GM10266 (cell line): ENCODE measurements around the gene MED12L.
"Not testable (repeated sequence)": the region's sequence is repeated elsewhere in the genome, so short reads cannot be mapped to it uniquely, and the experiment has no call there.

Experiments
- DNase-seq: peaks from one replicate; pipeline ENCODE4 v3.0.0; 2012; ENCODE audit errors: extremely low spot score
- TF ChIP-seq, protein P1 (sequence below): IDR thresholded peaks from 2 replicates; pipeline ENCODE4 v1.5.1; 2012; ENCODE audit warnings: mild to moderate bottlenecking, low read depth; ENCODE audit not compliant: control insufficient read depth, insufficient read depth; ENCODE audit errors: missing control alignments

Gene MED12L

DNA sequence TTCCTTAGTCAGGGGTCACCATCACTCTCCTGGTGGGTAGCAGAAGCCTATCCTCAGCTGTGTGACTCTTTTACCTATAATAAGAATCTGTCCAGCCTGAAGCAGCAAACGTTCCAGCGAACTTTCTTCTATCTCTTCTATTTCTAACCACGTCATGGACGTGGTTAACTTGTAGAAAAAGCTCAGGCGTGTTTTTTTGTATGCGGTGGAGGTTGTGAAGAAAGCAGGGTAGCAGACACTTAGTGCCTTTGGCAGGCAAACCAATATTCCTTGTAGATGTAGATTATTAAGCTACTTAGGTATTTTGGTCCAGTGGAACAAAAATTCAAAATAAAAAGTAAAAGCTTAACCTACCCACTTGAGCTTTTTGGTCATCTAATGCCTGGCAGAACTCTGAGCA, 149.4 kb downstream of the MED12L start:
- DNase-seq, result no peak
- TF ChIP-seq, protein P1, sequence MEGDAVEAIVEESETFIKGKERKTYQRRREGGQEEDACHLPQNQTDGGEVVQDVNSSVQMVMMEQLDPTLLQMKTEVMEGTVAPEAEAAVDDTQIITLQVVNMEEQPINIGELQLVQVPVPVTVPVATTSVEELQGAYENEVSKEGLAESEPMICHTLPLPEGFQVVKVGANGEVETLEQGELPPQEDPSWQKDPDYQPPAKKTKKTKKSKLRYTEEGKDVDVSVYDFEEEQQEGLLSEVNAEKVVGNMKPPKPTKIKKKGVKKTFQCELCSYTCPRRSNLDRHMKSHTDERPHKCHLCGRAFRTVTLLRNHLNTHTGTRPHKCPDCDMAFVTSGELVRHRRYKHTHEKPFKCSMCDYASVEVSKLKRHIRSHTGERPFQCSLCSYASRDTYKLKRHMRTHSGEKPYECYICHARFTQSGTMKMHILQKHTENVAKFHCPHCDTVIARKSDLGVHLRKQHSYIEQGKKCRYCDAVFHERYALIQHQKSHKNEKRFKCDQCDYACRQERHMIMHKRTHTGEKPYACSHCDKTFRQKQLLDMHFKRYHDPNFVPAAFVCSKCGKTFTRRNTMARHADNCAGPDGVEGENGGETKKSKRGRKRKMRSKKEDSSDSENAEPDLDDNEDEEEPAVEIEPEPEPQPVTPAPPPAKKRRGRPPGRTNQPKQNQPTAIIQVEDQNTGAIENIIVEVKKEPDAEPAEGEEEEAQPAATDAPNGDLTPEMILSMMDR, result no peak

DNA sequence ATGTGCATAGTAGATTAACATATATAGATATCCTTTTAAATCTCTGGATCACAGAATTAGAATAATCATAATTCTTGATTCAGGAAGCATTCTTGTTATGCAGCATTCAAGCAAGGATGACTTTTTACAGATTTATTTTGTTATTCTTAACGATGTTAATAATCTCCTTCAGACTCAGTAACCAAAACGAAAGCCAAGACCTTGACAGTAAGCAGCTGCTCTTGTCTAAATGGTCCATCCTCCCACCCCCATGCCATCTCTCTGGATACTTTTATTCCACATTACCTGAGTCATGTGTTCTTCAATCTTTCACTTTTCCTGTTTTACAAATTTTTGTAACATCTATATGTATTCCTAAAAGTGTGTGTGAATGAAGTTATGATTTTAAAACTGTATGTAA, 150.9 kb downstream of the MED12L start:
- no peak for DNase-seq
- TF ChIP-seq, protein P1, result no peak

DNA sequence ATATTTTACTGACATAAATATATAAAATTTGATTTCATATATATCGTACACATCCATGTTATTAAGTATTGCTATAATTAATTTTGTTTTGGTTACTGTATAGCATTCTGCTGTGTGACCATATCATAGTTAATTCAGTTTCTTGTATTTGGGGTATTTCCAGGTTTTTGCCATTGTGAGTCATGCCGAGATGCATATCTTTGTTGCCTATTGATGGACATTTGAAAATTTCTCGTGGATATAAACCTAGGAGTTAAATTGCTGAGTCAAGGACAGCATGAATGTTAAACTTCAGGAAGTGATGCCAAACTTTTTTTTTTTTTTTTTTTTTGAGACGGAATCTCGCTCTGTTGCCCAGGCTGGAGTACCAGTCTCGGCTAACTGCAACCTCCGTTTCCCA, 151.3 kb downstream of the MED12L start:
- TF ChIP-seq, protein P1, result no peak
- no peak for DNase-seq

DNA sequence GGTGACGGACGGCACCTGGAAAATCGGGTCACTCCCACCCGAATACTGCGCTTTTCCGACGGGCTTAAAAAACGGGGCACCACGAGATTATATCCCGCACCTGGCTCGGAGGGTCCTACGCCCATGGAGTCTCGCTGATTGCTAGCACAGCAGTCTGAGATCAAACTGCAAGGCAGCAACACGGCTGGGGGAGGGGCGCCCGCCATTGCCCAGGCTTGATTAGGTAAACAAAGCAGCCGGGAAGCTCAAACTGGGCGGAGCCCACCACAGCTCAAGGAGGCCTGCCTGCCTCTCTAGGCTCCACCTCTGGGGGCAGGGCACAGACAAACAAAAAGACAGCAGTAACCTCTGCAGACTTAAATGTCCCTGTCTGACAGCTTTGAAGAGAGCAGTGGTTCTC, 156.5 kb downstream of the MED12L start:
- not testable (repeated sequence) for DNase-seq

DNA sequence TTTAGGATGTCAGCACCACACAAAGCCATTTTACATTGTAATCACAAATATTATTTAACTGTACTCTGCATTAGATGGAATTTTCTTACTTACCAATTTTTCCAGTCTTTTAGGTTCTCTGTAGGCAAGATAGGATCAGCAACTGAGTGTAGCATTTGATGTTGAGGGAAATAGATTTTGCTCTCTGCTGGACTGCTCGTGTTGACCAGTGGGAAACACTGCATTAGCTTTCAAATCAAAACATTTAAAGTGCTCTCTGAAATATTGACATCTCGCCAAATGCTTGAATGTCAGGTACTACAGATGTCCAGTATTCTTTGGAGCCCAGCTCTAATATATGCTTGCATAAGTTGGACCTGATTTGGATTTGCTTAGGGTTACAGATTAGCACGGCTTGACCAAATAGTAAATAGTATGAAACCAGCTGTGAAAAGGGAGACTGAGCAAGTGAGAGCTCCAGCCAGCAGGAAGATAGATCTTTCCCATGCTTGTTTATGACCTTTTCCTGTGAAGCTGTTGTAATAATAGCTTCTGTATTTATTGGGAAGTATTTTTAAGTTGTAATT, 163.4 kb downstream of the MED12L start:
- TF ChIP-seq, protein P1, result no peak
- DNase-seq, result no peak

DNA sequence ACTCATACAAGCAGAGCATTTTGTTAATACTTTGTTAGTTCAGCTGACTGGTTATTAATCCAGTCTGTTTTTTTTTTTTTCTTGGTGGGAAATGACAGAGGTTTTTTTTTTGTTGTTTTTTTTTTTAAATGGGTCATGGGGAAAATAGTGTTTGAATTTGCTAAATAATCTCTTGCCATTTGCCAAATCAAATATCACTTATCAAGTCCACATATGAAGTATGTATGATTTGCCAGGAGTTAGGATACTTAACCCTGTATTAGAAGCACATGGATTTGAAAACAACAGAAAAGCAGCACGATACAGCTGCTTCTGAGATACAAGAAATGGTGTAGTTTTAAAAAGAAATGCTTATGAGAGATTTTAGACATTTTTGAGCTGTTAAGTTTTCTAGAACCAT, 171.3 kb downstream of the MED12L start:
- TF ChIP-seq, protein P1, result no peak
- DNase-seq, result no peak

DNA sequence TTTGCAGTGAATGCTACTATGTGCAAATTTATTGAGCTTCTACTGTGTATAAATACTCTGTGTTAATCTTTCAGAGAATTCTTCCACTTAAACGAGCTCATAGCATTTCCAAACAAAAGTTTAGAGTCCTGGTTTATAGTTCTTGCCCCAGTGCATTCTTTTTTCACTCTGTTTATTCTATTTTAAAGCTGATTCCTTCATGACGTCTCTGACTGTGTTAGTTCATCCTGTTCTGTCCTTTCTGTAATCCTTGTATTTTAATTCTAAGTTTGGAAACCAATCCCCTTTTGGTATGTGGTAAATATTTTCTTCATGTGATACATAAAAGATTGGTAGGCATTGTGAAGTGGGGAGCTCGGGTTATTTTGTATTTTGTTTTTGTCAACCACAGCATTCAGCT, 174.2 kb downstream of the MED12L start:
- TF ChIP-seq, protein P1, result no peak
- DNase-seq, result no peak
